Fibroblast of pulmonary artery (primary cell): Measurements from ENCODE around the gene FAM53A.

Experiments
- DNase-seq: peaks from one replicate; pipeline ENCODE4 v3.0.0-alpha.2; 2010; ENCODE audit warnings: low read depth
- H3K4me3 ChIP-seq: replicated peaks from 2 replicates; pipeline ENCODE4 v1.5.1; 2011; ENCODE audit warnings: low read depth, mild to moderate bottlenecking, control low read depth, low read length, moderate library complexity
- TF ChIP-seq, protein P1 (sequence below): IDR thresholded peaks from 2 replicates; pipeline ENCODE4 v1.5.1; 2011; ENCODE audit warnings: mild to moderate bottlenecking, control low read depth, low read length, inconsistent platforms; ENCODE audit errors: missing control alignments

Gene FAM53A

DNA sequence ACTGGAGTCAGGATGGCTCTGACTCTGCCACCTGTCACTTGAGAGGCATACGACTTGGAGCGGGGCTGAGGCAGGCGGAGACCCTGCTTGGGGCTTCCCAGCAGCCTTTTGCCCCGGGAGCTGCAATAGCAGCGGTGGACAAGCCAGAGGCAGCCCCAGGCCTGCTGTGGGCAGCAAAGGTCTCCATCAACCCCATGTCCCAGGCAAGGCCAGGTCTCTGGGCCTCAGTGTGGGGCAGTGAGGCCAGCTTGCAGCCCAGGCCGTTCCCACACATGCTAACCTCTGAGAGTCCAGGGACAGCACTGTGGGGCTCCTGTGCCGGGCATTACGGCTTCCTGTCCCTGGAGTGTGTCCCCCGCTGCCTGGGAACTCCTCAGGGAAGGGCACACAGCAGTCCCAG is 53.0 kb downstream of the FAM53A start:
- no peak overlapping the region for H3K4me3 ChIP-seq
- TF ChIP-seq, protein P1, sequence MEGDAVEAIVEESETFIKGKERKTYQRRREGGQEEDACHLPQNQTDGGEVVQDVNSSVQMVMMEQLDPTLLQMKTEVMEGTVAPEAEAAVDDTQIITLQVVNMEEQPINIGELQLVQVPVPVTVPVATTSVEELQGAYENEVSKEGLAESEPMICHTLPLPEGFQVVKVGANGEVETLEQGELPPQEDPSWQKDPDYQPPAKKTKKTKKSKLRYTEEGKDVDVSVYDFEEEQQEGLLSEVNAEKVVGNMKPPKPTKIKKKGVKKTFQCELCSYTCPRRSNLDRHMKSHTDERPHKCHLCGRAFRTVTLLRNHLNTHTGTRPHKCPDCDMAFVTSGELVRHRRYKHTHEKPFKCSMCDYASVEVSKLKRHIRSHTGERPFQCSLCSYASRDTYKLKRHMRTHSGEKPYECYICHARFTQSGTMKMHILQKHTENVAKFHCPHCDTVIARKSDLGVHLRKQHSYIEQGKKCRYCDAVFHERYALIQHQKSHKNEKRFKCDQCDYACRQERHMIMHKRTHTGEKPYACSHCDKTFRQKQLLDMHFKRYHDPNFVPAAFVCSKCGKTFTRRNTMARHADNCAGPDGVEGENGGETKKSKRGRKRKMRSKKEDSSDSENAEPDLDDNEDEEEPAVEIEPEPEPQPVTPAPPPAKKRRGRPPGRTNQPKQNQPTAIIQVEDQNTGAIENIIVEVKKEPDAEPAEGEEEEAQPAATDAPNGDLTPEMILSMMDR, result no peak
- no peak for DNase-seq

DNA sequence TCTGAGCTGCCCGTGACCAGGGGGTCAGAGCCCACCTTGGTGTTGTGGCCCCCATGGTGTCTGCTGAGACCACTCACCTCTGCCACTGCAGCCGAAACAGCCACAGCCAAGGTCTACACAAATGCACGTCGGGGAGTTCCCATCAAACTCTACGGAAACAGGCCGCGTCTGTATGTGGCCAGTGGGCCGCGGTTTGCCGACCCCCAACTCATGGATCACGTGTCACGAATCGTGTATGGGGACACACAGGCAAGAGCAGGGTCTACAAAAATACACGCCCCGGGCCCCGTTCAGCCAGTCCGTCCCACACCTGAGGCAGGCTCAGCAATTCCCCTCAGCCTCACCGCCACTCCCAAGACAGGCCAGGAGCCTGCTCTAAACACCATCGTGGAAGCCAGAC is 53.8 kb downstream of the FAM53A start:
- H3K4me3 ChIP-seq, result no peak overlapping the region
- TF ChIP-seq, protein P1, result no peak
- no peak for DNase-seq

DNA sequence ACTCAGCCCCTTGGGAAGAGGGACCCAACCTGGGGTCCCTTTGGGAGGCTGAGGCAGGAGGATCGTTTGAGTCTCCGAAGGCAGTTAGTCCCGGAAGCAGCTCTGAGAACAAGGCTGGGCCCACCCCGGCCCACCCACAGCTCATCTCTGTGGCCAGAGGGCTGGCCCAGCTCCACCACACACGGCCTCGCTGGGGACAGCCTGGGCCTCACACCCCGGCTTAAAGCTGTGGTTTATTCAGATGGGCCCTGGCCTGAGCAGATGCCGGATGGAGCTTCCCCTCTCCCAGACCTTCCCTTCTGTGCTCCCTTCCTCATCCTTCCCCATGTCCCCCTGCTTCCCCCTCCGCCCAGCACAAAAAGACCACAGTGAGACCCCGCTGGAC is 54.4 kb downstream of the FAM53A start:
- no peak overlapping the region for H3K4me3 ChIP-seq
- TF ChIP-seq, protein P1, result no peak
- no peak for DNase-seq

DNA sequence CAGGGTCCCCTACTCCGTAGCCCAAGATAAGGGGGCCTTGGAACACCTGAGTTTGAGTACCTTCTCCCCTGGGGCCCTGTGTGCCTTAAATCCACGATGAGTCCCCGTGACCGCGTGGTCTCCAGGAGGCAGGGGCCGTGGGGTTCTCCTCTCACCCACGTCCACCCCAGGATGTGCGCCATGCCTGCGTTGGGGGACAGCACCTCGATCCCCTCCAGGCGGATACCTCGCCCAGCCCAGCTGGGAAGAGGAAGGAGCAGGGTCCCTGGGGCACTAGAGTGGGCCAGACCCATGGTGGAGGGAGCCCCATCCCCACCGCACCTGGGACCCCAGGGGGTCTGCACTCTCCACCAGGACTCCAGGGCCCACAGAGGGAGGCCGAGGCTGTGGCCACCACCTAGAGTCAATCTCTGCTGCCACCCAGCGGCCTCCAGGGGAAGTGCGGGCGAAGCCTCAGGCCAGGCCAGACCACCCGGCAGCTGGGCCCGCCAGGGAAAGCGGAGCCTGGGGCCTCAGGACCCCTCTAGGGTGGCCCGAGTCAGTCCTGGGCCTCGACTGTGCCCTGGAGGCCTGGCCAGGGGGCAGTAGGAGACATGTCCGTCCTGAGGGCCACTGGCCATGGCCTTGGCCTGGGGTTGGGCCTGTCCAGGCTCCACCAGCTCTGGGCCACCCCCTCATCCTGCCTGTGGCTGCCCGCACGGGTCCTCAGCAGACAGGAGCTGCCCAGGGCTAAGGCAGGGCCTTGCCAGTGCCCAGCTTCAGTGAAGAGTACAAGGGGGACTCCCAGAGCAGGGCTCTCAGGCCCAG is 55.0 kb downstream of the FAM53A start:
- TF ChIP-seq, protein P1, result peak; percentile 86
- no peak overlapping the region for H3K4me3 ChIP-seq
- peak; percentile 49 for DNase-seq

DNA sequence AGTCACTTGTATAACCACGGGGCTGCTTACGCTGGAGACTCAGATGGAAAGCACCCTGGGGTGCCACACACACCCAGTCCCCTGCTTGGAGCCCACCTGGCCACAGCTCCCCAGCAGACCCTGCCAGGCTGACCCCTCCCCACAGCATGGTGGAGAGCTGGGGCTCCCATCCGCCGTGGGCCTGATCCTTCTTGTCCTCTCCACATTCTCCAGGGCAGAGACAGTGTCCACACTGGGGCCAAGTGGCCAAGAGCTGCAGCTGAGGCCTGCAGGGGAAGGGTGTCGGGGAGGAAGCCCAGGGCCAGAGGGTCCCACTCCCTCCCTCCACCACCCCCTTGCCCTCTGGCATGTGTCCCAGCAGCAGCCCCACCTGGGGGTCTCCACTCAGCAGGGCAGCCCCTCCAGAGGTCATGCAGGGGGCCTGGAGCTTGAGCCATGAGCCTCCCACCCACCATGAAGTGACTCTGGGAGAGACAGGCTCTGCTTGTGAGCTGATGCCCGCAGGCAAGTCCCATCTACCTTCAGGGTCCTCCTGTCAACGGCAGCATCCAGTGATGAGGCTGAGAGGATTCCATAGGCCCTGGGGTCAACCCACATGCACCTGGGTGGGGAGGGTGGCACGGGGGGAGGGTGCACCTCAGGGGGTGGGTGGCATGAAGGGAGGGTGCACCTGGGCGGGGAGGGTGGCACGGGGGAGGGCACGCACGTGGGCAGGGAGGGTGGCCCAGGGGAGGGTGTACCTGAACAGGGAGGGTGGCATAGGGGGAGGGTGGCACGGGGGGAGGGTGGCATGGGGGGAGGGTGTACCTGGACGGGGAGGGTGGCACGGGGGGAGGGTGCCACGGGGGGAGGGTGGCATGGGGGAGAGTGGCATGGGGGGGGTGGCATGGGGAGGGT is 56.4 kb downstream of the FAM53A start:
- DNase-seq, result no peak
- H3K4me3 ChIP-seq, result no peak overlapping the region
- TF ChIP-seq, protein P1, result no peak

DNA sequence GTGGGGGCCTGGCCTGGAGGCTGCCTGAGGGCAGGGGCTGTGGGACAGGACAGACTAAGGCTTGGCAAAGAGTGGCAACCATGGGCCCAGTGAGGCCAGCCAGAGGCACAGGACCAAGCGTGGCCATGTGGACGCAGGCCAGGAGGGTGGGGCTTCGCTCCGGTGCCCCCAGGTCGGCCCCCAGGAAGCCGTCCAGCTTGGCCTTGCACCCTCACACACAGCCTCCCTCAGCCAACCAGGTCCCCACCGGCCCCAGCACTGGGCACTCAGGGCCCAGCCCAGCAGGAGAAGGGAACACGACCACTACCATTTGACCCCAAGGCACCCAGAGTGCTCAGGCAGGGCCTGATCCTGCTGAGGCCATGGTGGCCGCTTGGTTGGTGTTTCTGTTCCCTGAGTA is 57.2 kb downstream of the FAM53A start:
- TF ChIP-seq, protein P1, result no peak
- DNase-seq, result no peak
- H3K4me3 ChIP-seq, result no peak overlapping the region
